NK-92 (cell line): ENCODE measurements around the gene LAMC3.
"Not testable (repeated sequence)": the region's sequence is repeated elsewhere in the genome, so short reads cannot be mapped to it uniquely, and the experiment has no call there.

Source experiments
- DNase-seq: peaks from one replicate; lab custom pipeline; 2025; ENCODE audit not compliant: unreplicated experiment; lab: John Stamatoyannopoulos, UW

Gene LAMC3

GRCh38 chr9:130990978-130991777 lies 17.8 kb upstream of the LAMC3 start:
- DNase-seq = no peak

DNA sequence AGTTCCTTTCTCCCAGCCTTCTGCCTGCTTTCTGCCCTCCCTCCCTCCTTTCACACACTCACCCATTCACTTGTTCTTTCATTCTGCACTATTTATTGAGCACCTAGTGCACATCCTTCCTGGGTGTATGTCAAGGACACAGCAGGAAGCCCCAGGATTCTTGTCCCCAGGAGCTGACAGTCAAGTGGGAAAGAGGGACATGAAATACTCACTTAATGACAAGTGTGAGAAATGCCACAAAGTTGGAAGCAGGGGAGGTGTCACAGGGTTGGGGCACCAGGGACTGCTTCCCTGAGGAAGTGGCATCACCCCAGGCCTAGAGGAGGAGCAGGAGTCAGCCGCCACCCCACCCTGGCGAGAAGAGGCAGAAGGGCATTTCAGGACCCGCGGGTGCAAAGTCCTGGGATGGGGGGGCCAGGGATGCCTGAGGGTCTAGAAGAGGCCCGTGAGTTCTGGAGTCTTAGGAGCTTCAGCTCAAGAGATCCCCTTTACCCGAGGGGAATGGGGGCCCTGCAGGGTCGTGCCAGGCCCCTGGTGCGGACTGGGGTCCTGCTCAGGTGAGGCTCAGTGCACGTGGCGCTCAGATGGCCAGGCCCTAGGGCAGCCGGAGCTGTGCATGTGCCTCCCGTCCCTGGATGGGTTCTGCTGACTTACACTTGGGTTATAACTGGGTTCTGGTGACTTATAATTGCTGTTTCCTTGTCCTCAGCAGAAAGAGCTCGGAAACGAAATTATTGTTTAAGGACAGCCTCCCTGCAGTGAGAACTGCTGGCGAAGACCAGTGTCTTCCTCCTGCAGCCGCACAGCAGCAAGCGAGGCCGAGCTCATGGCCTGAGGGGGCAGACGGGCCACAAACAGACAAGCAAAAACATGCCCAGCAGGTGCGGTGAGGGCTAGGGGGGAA lies 16.9 kb upstream of the LAMC3 start:
- no peak for DNase-seq

- no peak for DNase-seq
These were observed 16.3 kb upstream of the LAMC3 start for GRCh38 chr9:130992682-130993032.

GRCh38 chr9:130993303-130994030 lies 15.5 kb upstream of the LAMC3 start:
- DNase-seq = no peak

DNA sequence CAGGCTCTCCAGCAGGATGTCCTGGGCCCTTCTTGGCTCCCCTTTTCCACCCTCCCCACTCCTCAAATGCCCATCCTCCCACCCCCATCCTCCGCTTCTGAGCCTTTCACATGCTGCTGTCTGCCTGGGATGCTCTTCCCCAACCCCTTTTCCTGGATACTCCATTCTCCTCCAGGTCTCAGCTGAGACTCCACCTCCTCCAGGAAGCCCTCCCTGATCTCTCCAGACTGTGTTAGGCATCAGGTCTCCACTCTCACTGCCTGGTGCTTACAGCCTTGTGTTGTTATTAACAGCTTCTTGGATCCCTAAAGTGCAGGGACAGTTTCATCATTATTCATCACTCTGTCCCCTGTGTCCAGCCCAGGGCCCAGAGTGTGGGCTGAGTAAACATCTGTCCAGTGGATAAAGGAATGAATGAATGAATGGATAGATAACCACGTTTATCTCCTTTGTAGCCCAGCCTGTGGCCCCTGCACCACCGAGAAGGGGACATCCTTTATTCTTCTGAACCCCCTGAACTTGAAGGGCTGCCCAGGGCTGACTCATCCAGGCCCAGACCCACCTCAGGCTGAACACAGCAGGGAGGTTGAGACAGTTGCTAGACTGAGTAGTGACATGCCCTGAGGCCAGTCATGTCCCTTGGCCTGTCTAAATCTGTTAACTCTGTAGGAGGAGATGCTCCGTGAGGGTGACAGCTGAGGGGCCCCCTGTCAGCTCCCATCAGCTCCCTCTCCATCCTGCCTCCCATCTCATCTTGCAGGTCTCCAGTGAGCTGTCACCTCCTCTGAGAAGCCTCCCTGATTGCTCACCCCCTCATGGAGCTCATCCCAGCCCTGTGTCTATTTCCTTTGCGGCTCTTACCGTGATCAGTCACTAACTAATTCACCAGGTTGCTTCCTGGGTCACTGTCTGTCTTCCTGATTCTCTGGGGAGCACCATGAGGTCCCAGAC lies 14.6 kb upstream of the LAMC3 start:
- DNase-seq = no peak

DNA sequence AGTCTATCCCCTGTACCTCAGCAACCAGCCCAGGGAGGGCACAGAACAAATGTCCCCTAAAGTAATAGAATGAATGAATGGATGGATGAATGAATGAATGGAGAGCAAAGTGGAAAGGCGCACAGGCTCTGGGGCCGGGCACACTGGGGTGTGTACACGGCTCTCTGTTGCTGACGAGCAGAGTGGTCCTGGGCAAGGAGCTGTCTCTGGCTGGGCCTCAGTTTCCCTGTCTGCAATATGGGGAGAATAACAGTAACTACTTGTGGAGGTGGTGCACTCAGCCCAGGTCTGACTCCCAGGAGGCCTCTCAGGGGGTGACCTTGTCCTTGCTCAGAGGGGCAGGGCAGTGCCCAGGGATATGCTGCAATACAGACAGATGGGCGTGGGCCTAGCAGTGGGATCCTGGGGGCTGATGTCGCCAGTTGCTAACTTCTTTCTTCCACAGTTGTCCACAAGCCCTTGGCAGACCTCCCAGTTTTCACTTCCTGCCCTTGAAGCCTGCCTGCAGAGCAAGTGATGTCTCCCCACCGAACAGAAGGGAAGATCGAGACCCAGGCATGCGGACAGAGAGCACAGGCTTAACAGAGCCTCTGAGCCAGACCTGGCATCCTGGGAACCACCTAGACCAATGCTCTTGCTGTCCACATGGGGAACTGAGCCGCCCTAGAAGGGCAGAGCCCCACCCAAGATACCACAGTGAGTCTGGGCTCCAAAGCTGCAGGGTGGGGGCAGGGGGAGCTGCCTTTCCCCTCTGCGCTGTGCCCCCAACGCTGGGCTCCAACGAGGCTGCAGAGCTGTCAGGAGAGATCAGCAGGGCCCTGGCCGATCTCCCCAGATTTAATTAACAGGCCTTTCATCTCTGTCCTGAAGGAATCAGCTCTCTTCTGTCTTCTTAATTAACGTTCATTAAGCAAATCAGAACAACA lies 13.6 kb upstream of the LAMC3 start:
- no peak for DNase-seq

DNA sequence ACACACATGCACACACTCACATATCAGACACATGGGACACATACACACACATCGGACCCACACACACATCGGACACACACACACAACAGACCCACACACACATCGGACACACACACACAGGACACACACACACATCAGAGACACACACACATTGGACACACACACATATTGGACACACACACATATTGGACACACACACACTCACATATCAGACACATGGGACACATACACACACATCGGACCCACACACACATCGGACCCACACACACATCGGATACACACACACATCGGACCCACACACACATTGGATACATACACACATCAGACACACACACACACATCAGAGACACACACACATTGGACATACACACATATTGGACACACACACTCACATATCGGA lies 12.8 kb upstream of the LAMC3 start:
- DNase-seq = no peak

GRCh38 chr9:130996676-130997394 lies 12.1 kb upstream of the LAMC3 start:
- DNase-seq = no peak

DNA sequence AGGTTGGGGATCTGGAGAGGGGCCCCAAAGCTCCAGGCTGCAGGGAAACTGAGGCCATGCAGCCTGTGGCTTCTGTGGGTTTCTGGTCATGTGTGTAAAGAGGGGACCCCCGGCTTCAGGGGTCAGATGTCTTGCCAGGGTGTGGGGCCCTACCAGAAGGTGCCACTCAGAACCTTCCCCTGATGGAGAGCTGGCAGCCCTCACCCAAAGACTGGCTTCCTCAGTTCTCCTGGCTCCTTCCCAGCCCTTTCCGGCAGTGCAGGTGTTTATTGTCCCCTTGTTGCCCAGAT lies 11.6 kb upstream of the LAMC3 start:
- DNase-seq = no peak

GRCh38 chr9:130997925-130998596 lies 10.9 kb upstream of the LAMC3 start:
- DNase-seq = no peak

DNA sequence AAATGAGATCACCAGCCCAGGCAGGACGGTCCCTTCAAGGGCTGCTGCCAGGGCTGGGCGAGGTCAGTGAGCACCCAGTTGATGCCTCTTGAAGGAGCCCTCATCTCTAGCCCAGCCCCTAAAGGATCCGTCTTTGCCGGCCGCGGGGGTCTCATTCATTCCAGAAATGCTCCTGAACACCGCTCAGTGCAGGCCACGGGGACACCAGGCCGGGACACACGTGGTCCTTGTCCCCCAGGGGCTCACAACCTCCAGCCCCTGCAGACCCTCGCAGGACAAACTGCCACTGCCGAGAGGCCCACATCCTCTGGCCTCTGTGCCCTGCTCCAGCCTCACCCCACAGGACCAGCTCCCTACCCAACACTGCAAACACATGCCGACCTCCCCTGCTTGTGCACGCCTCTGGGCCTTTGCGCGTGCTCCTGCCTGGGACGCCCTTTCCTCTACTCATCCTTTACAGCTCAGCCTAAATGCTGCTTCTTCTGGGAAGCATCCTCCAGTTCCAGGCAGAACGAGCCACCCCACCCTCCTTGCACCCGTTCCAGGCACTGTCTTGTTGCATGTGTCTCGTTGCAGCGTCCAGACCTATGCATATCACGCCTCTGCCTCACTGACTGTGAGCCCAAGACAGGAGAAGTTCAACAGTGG lies 10.3 kb upstream of the LAMC3 start:
- no peak for DNase-seq

- DNase-seq = no peak
These were observed 9.7 kb upstream of the LAMC3 start for GRCh38 chr9:130999245-130999623.

DNA sequence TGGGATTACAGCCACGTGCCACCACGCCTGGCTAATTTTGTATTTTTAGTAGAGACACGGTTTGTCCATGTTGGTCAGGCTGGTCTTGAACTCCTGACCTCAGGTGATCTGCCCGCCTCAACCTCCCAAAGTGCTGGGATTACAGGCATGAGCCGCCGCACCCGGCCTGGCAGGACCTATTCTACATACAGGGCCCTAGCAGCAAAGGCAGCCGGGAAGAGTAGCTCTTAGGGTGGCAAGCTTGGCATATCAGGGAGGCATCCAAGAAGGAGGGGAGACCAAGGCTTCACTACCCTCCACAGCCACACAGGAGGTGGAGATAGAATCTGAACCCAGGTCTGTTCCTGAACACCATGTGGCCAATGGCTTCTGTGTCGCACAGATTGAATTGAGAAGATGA lies 8.4 kb upstream of the LAMC3 start:
- DNase-seq = not testable (repeated sequence)

DNA sequence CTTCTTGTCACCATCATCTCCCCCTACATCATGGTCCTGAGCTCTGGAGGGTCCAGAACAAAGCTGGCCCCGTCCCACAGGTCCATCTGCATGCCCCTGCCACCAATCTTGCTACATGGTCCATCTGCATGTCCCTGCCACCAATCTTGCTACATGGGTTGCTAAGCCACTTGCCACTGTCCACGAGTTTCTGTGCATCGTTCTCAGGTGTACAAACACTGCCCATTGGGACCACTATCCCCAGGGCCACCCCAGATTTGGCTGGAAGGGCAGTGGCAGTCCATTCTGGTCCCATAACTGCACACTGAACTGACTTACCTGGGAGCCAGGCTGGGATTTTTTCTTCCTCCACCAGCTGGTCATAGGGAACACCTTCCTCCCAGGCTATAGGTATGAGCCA lies 8.0 kb upstream of the LAMC3 start:
- no peak for DNase-seq

DNA sequence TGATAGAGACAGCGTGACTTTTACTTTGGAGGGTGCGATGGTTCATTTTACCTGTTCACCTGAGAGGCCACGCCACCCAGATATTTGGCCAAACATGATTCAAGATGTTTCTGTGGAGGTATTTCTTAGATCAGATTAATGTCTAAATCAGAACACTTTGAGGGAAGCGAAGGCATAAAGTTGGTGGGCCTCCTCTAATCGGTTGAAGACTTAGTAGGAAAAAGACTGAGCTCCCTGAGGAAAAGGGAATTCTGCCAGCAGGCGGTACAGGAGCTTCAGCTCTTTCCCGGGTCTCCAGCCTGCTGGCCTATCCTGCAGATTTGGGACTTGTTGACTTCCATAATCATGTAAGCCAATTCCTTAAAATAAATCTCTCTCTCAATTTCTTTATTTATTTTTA lies 7.0 kb upstream of the LAMC3 start:
- no peak for DNase-seq

DNA sequence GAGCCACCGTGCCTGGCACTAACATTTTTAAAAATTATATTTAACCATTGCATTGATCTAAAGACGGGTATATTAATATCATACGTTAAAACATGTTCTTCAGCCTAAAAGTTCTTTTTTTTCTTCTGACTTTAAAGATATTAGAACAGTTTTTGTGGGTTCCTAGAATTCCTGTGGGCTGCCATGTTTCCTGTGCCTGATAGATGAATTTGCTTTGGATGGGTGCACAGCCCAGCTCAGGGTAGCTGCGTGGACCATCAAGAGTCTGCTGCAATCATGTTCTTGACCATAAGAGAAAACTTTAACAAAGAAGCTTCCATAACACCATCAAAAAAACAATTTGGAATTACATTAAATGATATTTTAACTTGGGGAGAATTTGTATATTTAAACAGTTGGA lies 2.4 kb upstream of the LAMC3 start:
- no peak for DNase-seq

- DNase-seq = no peak
These were observed 888 bp upstream of the LAMC3 start for GRCh38 chr9:131008086-131008485.

DNA sequence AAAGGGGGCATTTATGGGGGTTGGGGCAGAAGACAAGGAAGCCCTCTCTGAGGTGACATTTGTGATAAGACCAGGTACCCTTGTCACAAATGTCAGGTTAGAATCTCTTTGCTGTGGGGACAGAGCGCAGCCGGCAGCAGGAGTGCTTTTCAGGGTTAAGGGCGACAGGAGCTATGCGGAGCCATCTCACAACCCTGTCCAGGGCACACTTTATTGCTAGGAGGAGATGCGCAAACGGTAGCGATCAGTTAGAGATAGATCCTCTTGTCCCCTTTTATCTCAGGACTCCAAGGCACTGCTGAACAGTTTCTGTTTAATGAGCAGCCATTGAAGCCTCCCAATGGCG lies 438 bp upstream of the LAMC3 start:
- DNase-seq = no peak
